HG03064 (cell line): Measurements from ENCODE around the gene NOD2.

Experiments used
- ATAC-seq: cut with Tn5 transposase; IDR thresholded peaks from one replicate; pipeline ENCODE4 v1.9.1; 2021; ENCODE audit warnings: low read depth; ENCODE audit not compliant: unreplicated experiment

The NOD2 gene

DNA sequence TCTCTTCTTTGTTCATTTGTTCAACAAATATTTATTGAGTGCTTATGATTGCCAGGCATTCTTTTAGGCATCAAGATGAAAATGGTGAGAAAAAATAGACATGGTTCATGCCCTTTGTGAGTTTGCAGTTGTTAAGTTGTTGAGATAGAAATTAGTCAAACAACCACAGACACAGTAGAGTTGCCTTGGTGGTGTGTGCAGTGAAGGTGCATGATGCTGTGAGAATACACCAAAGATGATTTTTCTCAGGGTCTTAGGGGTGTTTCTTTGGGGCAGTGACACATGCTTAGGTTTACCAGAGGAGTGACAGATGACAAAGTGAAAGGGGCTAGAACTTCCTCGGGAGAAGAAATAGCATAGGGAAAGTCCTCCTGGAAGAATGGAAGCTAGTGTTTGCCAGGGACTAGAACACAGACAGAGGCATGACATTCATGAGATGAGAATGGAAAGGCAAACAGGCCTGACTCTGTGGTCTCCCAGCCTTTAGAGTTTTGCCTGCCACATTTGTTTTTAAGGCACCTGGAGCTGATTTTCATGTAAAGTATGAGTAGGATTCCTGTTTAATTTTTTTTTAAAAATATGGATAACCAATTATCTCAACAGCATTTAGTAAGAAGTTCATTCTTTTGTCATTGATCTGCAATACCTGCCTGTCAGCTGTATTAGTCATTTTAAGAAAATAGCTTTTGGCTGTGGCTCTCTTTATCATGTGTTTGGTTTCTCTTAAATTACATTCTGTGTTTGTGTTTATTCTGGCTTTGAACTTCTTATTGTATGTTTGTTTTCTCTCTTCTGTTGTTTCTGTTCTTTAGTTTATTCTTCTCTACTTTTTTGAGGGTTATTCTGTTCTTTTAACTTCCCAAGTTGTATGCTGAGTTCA lies 85.1 kb downstream of the NOD2 start:
- no peak for ATAC-seq

DNA sequence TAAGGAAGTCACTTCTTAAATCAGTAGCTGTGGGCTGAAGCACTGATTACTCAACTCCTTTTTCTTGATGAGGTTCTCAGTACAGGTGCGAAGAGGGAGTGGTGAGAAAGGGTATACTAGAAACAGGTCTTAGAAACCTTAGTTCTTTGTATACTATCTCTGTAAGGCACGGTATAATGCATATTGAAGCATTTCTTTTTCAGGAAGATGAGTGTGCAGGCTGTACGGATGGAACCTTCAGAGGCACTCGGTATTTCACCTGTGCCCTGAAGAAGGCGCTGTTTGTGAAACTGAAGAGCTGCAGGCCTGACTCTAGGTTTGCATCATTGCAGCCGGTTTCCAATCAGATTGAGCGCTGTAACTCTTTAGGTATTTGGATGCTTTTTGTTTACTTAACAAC lies 87.6 kb downstream of the NOD2 start:
- no peak for ATAC-seq

GRCh38 chr16:50781518-50781917 lies 88.1 kb downstream of the NOD2 start:
- ATAC-seq, result no peak
